Stimulated activated CD8-positive, alpha-beta memory T cell treated with anti-CD3 and anti-CD28 coated beads, Interleukin-4, amount 100 ng/mL, for 24 hours (primary cell): ENCODE results near the gene KCTD5.
"Not testable (repeated sequence)": the region's sequence is repeated elsewhere in the genome, so short reads cannot be mapped to it uniquely, and the experiment has no call there.

Source experiments
- DNase-seq: peaks from one replicate; pipeline ENCODE4 v3.0.0-alpha.2; 2020; ENCODE audit warnings: low read depth

The KCTD5 gene

DNA sequence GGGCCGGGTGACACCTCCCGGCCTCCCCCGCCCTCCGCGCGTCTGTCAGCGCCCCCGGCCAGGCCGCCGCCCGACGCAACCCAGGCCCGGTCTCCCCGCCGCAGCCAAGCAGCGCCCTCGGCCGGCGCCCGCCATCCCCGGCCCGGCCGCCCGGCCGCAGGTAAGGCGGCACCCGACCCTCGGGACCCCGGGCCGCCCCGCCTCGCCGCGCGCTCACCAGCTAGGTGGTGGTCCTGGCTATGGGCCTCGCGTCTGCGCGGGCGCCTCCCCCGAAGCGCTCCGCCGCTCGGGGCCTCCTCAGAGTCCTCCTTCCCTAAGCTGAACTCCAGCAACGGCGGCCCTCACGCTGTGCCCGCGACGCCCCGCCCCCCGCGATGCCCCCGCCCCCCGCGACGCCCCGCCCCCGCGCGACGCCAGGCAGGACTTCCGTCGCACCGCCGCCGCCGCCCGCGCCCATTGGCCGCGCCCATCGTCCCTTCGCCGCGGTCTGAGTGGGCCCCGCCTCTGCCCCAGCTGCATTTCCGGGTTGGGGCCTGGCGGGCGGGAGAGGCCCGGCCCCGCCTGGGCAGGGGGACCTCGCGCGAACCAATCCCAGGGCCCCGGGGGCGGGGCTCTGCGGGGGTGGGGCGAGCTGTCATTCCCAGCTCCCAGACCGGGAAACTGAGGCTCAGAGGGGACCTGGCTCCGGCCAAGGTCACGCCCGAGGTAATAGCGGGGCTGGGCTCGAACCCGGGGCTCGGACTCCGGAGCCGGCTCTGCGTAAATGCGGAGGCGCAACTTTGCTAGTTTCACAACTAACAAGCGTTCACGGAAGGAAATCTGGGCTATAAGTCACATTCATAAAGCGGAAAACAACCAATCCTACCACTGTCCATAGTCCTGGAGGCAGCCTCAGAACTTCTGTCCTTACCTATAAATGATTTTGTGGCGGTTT lies 9.0 kb upstream of the KCTD5 start:
- peak; percentile 88 for DNase-seq

DNA sequence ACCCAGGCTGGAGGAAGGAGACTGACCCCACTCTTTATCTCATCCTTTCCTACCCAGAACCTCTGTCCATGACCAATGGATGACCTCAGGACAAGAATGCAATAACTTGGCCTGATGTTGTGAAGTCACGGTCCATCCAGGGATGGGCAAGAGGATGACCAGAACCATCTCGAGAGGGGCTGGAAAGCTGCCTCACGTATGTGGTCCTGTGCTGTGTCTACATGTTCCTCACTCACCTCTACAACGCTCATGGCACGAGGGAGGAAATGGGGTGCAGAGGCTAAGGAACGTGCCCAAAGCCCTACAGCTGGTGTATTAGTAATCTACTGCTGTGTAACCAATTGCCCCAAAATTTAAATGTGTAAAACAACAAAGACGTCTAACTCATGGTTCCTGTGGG lies 7.3 kb upstream of the KCTD5 start:
- no peak for DNase-seq

DNA sequence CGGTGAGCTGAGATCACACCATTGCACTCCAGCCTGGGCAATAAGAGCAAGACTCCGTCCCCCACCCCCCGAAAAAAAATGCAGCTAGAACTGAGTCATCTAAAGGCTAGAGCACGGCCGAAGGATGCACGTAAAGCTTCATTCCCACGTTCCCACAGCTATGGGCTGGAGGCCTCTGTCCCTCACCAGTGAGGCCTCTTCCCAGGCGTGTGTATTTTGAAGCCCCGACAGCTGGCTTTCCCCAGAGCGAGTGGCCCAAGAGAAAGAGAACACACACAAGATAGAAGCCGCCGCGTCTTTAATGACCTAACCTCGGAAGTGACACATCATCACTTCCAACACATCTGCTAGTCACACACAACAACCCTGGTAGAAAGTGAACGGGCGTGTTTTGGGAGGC lies 6.6 kb upstream of the KCTD5 start:
- no peak for DNase-seq

DNA sequence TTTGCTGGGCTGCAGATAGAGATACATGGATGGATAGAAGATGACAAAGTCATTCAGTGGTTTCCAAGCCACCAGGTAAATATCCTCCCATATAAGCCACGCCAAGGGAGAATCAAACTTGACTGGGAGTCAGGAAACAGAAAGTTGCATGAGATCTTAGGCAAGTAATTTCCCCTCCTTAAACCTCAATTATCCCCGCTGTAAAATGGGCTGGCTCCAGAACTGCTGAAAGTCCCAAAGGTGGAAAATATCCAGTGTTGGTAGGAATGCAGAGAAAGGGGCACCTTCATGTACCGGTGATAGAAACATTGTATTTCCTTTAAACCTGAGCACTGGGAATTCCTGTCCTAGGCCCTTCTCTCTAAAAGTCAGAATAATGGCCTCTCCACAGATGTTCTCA lies 5.4 kb upstream of the KCTD5 start:
- DNase-seq = not testable (repeated sequence)

DNA sequence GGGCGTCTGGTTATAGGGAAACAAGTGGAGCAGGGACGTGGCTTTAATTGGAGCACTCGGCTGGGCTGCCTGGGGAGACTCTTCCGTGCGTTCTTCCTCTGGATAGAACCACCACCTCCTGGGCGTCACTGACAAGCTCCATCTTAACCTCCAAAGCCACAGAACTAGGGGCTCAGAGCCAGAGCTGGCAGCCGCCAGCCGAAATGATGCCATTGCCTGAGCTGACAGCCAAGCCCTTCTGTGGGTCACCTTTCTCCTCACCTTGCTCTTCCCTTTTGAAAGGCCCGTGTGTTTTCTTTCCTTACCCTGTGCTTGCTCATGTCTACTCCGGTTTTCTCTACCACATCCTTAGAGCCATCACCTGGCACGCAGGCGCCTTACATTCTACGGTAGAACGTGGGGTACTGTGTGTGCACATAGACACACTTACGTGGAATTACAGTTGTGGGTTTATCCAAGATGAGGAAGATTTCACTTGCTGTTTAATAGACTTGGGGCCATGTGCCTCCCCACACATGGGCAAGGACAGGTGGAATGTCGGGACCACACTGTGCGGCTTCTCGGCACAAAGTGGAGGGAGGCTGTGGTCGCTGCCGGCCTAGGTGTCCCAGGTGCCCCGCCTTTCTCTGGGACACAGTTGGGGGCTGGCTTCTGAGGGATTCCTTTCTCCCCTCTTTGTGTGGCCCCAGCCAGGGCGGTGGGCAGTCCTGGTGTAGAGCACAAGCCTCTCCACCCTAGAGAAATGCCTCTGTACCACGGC lies 3.9 kb upstream of the KCTD5 start:
- not testable (repeated sequence) for DNase-seq

DNA sequence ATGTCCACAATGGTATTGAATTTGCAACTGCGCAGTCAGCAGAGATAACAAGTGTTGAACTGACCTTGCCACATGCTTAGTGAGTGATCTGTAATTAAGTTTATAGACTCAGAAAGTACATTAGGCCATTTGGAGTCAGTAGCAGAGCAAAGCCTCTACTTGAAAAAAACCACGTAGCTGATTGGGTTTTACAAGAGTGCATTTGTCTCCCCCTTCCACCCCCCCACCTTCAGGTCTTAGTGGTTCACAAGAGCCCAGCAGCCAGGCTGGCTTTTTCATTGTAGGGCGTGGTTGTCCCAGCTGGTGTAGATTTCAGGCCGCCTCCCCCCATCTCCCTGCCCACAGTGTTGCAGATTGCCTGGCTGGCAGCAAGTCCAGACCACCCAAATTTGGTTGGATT lies 2.4 kb upstream of the KCTD5 start:
- DNase-seq = not testable (repeated sequence)

DNA sequence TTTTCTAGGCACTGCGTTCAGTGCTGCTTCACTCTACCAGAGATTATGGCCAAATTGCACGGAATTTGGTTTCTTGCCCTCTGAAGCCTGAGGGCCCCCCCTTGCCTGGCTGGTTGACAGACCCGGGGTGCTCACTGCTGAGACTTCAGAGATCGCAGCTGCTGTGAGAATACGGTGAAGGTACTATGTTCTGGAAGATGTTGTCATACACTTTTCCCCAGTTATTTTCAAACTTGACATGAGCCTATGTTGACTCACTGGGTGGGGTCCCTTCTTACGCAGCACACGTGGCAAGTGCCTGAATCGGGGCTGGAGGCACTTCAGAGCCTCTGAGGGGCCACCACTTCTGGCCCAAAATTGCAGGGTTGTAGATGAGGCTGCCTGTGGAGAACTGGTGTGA lies 2.0 kb upstream of the KCTD5 start:
- DNase-seq = not testable (repeated sequence)

DNA sequence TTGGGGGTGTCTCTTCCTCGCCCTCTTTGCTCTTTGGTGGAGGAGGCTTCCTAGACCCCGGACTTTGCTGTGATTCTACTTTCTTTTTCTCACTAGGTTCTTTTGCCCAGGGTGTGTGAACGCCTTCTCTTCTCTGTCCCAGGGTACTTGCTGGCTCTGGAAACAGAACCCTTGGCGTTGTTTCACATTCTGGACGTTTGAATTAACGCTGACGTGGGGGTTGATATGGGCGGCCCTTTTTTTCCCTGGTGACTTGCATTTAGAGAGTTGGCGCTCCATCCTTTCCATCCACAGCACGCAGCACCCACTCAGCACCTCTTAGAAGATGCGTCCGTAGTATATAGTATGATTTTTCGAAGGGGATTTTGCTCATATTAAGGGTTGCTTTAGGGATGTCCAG lies 718 bp downstream of the KCTD5 start:
- DNase-seq = not testable (repeated sequence)

DNA sequence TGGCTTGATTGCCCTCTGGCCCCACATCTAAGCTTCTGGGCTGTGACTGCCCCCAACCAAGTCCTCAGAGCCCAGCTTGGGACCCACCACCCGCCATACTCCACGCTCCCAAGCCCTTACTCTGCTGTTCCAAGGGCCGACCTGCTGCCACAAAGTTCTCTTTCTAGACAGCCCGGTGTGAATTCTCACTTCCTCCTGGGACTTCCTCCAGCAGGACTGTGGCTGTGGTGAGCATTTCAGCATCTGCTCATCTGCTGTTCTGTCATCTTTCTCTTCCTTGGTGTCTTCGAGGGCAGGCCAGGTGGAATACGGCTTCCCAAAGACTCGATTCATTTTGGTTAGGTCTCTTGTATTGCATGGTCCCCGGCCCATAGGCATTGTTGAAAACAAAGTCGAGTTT lies 3.8 kb downstream of the KCTD5 start:
- not testable (repeated sequence) for DNase-seq

DNA sequence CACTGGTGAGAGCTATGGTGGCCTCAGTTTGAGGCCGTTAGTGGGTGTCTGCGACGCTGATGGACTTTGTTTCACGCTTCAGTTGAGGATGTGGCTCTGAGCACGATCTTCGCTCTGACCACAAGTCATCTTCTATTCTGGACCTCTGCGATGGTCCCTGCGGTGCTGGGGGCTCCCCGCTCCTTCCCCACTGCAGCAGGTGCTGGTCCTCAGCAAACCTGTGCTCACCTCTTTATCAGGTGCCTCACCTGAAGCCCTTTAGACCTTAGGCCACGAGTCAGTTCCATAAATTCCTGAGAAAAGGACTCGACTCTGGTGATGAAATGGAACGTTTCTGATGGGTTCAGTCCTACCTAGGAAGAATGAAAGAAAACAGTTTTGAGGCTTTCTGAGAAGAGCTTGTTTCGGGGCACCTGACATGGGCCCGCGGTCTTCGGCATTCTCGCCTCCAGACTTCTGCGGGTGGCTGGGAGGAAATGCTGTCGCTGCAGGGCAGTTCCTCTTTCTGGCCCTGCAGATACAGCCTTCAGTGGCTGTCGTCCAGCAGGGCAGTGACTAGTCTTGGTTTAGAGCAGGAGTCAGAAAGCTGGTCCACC lies 4.7 kb downstream of the KCTD5 start:
- peak; percentile 31 for DNase-seq

DNA sequence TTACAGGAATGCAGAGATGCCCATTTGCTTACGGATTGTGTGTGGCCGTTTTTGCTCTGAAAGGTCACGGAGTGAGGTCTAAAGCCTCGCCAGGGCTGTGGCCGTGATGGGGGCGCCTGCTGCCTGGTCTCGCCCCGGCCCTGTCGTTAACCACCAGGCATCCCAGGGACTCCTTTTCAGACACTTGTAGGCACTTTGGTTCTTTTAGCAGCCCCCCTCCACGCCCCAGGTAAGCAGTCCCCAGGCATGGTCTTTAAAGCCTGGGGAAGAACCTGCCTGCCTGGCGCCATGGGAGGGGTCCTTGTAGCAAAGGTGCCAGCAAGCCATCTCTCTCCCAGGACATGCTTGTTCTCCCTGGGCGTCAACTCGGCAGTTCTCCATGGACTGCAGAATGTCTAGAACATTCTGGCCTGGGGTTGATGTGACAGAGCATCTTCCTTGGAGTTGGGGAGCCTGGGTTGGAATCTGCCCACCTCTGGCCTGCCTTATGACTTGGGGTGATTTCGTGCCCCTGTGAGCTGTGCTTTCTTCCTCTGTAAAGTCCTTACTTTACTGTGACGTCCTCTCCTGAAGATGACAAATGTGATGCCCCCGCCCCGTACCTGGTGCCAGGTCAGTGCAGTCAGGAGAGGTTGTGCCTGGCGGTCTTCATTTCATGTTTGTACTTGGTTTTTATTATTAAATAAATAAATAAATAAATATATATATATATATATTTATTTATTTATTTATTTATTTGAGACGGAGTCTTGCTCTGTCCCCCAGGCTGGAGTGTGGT lies 5.4 kb downstream of the KCTD5 start:
- DNase-seq = no peak

DNA sequence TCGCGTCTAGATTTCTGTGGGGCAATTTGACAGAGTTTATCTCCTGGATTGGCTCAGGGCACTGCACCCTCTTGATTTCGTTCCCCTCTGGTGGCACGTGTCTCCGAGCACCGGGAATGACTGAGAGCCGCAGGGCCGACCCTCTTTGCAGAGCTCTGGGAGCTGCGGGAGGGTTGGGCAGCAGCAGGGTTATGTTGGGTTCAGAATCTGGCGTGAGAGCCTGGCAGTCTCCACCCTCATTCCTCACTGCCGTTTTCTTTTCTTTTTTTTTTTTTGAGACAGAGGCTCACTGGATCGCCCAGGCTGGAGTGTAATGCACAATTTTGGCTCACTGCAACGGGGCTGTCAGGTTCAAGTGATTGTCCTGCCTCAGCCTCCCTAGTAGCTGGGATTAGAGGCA lies 7.1 kb downstream of the KCTD5 start:
- not testable (repeated sequence) for DNase-seq

DNA sequence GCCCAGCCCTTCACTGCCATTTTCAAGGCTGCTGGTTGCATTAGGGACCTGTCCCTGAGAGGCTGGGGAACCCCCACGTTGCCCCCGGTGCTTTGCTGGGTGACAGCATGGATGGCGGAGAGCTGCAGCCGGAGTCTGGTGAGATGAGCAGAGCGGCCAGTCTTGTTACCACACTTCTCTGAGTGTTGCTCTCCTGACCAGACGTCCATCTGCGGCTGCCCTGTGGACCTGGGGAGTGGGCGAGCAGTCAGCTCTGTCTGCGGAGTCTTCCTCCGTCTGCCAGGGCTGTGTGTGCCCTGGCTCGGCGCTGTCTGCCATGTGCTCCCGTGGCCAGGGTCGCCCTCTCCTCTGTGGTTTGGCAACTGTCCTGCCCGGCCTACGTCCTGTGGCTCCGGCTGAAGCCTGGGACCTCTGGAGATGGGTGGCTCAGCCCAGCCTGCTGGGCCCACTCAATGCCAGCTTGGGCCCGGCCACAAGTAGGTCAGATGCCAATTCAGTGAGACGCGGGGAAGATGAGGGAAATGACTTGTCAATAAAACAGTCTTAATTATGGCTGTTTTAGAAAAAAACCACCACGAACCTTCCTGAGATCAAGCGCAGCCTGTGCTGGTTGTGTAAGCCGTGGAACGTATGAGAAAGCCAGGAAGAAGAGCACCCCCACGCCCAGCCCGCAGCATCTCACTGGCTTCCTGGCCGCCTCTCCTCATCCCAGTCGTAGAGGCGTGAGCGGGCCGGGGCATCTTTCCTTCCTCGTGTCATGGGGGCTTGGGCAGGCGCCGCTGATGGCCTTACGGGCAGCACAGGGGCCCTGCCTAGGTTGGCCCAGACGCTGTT lies 7.9 kb downstream of the KCTD5 start:
- no peak for DNase-seq

DNA sequence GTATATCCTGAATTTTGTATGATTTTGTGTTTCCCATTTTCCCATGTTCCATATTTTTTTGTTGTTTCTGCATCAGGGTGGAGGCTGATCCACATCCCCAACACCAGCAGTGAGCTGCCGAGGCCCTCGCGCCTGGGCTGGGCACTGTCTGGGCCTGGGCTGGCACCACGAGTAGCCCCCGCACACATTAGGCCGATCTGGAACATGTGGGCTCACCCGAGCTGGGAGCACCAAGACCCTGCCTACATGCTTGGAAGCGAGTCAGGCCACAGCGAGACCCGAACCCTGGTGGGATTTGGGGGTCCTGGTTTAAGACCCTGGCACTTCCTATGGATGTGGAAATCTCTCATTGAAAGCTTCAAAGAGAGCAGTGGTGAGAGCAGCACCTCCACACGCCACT lies 8.5 kb downstream of the KCTD5 start:
- no peak for DNase-seq

DNA sequence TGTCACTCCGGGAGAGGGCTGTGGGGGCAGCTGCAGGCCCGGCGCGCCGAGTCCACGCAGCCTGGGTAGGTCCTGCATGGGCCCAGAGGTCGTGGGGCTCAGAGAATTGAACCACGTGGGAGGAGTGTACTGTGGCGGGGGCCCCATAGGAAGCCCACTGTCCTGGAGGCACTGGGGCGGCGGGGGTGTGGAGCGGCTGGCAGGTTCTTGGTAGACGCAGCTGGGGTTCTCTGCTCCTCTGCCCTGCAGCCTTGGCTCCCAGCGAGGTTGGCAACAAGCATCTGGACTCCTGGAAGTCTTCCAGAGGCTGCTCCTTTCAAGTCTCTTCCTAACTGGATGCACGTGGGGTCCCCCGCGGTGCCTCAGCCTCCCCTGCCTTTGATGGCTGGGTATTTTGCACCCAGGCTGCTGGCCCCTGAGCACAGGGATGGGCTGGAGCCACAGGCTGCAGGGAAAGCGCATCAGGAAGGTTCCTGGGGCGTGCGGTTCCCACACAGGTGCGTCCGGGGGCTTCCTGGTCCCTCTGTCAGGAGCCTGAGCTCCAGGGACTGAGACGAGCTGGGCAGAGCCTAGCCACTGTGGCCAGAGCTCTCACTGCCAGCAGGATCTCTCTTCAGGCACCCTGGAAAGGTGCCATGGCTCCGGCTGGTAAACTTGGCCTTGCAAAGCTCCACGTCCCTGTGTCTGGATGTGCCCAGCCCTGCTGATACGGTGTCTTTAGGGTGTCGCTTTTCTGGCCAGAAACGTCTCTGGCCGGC lies 9.3 kb downstream of the KCTD5 start:
- no peak for DNase-seq

DNA sequence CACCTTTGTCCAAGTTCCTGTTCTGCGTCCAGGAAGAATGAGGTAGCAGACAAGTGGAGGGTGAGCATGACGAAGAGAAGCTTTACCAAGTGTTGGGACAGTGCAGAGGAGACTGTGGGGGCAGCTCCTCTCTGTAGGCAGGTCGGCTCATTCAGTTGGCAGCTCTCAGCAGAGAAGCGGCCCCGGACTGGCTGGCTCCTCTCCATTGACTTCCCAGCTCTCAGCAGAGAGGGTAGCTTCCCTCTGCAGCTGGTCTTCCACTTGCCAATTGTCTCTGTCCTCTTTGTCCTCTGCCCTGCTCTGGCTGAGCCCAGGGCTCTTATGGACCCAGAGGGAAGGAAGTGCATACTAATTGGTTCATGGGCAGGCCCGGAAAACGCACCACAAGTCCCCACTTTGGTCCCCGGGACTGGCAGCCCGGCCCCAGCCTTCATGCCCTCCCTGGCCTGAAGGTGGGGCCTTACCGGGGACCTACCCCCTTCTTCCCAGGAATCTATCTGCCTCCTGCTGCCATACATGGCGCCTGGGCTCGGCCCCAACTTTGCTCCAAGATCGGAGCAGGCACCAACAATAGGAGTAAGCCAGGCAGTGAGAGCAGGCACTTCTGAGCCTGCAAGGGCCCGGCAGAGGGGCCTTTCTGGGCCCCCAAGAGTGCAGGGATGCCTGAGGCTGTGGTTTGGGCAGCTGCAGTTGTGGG lies 10.1 kb downstream of the KCTD5 start:
- no peak for DNase-seq

DNA sequence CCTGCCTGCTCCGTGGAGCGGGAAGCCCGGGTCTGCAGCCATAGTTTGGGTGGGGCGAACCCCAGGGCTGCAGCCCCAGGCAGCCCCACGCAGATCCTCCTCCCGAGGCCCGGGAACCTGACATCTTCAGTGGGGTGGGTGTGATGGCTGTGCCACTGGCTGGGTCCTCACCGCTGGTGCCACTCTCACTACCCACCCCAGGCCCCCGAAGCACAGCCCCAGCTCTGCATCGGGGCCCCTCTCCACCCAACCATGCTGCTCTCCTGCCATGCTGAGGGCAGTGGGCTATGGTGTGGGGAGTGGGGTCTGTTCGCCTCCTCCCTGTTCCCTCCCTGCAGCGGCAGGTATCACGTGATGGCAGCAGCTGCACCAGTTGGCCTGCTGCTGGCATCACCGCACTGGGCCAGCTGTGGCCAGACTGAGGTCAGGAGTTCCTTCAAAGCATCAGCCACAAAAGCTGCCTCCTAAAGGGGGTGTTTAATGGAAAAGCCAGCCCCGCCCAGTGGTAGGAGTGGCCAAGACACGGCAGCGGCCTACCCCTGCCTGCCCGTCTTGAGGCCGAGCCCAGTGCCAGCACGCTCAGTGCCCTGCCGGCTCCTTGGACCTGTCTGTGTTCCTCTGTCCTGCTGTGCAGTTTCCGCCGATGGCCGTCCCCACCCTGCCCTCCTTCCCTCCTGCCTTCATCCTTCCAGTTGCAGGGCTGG lies 10.8 kb downstream of the KCTD5 start:
- DNase-seq = no peak

DNA sequence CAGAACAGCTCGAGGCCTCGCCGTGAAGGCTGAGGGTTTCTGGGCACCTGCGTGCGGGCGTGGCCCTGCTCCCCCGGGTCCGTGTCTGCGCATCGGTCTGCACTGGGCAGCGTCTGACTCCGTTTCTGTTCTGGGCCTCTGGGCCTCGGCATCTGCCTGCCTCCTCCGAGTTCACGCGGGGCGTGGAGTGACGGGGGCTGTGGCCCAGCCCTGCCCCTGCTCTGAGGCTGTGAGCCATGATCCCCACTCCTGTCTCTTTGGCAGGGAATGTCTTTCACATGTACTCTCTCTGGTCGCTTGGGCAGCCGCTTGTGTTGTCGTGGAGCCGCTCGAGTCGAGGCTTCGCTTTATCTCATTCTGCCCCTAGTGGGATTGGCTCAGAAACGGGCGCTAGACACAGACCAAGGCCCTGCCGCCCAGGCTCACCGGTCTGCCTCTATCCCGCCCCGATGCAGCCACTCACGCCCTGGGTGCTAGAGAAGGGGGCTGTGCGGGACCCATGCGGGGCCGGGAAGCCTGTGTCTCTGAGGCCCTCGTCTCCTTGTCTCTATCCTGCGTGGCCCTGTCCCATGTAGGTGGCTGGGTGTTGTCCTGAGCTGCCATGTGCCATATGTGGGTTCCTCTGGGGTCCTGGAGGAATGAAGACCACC lies 14.4 kb downstream of the KCTD5 start:
- DNase-seq = not testable (repeated sequence)
